Naive thymus-derived CD8-positive, alpha-beta T cell (primary cell): ENCODE results near the gene FAM107B. TPM values are rescaled to one million over a fixed set of nuclear protein-coding genes. Genes with fewer than 3 reads are reported as not detected.

ENCODE experiments used
- ATAC-seq, 2 donors: fragments of 150-1000 bp; cut with Tn5 transposase in 1 of 2; sonication (Bioruptor Pico), chemical (Tn5 transposase) in 1 of 2; 1 replicate in 1 of 2; 2 replicates in 1 of 2; pipeline ENCODE4 v1.10.0; 2021; ENCODE audit warnings: mild to moderate bottlenecking in 2 of 2, moderate library complexity in 2 of 2
- POLR2A ChIA-PET: fragments of 350-600 bp; sonication (Branson Sonifier 250); formaldehyde crosslinking; loops from one replicate; lab custom pipeline; 2021; ENCODE audit warnings: antibody characterized with exemption; lab: Charles Lee
- DNase-seq, 10 donors: peaks; one replicate each; pipeline versions ENCODE4 v3.0.0 to v3.0.0-alpha.2; 2020 to 2022
- H3K27ac Mint-ChIP-seq, 10 donors: one replicate each; pipeline ENCODE4 v1.8.0; 2020 to 2022; ENCODE audit warnings: mild to moderate bottlenecking in 10 of 10, mixed read lengths in 10 of 10, moderate library complexity in 4 of 10, inconsistent platforms in 1 of 10
- H3K27me3 Mint-ChIP-seq, 5 donors: one replicate each; pipeline ENCODE4 v1.8.0; 2021 to 2022; ENCODE audit warnings: mixed read lengths in 5 of 5
- H3K36me3 Mint-ChIP-seq, 3 donors: one replicate each; pipeline ENCODE4 v1.8.0; 2020 to 2022; ENCODE audit warnings: mixed read lengths in 3 of 3, mild to moderate bottlenecking in 2 of 3, inconsistent platforms in 1 of 3
- H3K4me1 Mint-ChIP-seq, 4 donors: one replicate each; pipeline ENCODE4 v1.8.0; 2021 to 2022; ENCODE audit warnings: mixed read lengths in 4 of 4
- H3K4me3 Mint-ChIP-seq, 10 donors: one replicate each; pipeline ENCODE4 v1.8.0; 2020 to 2022; ENCODE audit warnings: mild to moderate bottlenecking in 10 of 10, mixed read lengths in 10 of 10, moderate library complexity in 6 of 10, inconsistent platforms in 1 of 10
- H3K9me3 Mint-ChIP-seq, 9 donors: one replicate each; pipeline ENCODE4 v1.8.0; 2020 to 2022; ENCODE audit warnings: mixed read lengths in 9 of 9, mild to moderate bottlenecking in 3 of 9, inconsistent platforms in 1 of 9, moderate library complexity in 1 of 9
- polyA plus RNA-seq, 3 donors: library from polyadenylated mRNA; unstranded; fragments of 300-500 nt; fragmentation: Illumina TruSeq; gene quantifications; one replicate each; pipeline ENCODE4 v1.2.3, GENCODE V29; 2021
- total RNA-seq, 8 experiments: library from RNA in 2 of 8; stranded (reverse) in 2 of 8; gene quantifications; one replicate each; pipeline ENCODE4 v1.2.3 and lab custom pipeline; 2021 to 2026

The FAM107B gene
- total and polyA plus RNA-seq, 5 experiments from 2014 or later = 250 to 319 (median 260) TPM

GRCh38 chr10:14587540-14588083 lies 187.1 kb downstream of the FAM107B start:
- POLR2A ChIA-PET = interaction anchor here (0.6 to 12.1 kb wide), 15 partner anchors 10 to 803 kb away, joined by 3 to 314 read pairs (median 6); partner anchors contain the start of genes CDNF, HSPA14, MSANTD7 and SUV39H2
- peak overlapping the region; percentile 72 to 90 (median 84) for H3K4me3 Mint-ChIP-seq
- DNase-seq (peak in 6 of 10 donors; percentile 61 to 82 (median 78)), ATAC-seq (peak; percentile 33 to 48)
- H3K4me1 Mint-ChIP-seq = peaks cover 42 to 98% (median 92%) of the 10 kb centered on the region in 4 donors
- H3K27ac Mint-ChIP-seq = peak overlapping the region; percentile 90 to 100 (median 98)
- H3K36me3 Mint-ChIP-seq = peaks cover 0 to 7% (median 4%) of the 10 kb centered on the region in 3 donors
- no peaks in the 10 kb centered on the region for H3K27me3 Mint-ChIP-seq
- H3K9me3 Mint-ChIP-seq = peaks cover 0 to 3% (median 0%) of the 10 kb centered on the region in 9 donors

DNA sequence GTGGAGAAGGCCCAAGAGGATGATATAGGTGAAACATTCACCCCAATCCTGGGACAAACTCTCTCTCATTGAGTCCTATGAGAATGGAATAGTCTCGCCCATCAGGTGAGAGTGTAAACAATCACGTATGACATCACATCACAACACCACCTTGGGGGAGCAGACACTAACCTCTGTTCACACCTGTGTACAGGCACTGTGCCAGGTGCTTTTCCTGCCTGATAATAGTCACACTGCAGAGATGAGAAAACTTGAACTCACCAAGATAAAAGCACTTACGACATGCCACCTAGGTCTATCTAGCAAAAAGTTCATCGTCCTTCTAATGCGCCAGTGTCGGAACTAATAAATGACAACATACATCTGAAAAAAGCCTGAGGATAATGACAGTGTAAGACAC lies 187.8 kb downstream of the FAM107B start:
- H3K4me3 Mint-ChIP-seq = peak overlapping the region; percentile 72 to 90 (median 84)
- H3K36me3 Mint-ChIP-seq = peaks cover 0 to 4% (median under 1%) of the 10 kb centered on the region in 3 donors
- ATAC-seq = peak; percentile 14 to 55
- H3K27ac Mint-ChIP-seq = peak overlapping the region; percentile 90 to 100 (median 98)
- peaks cover 44 to 96% (median 93%) of the 10 kb centered on the region in 4 donors for H3K4me1 Mint-ChIP-seq
- peak; percentile 52 to 91 (median 82) for DNase-seq
- POLR2A ChIA-PET = interaction anchor here (0.5 to 12.1 kb wide), 4 partner anchors 17 to 377 kb away, joined by 3 to 314 read pairs (median 6); partner anchors contain the start of genes CDNF, HSPA14 and MSANTD7
- H3K27me3 Mint-ChIP-seq = no peaks in the 10 kb centered on the region
- H3K9me3 Mint-ChIP-seq = peaks cover 0 to 3% (median 0%) of the 10 kb centered on the region in 9 donors

DNA sequence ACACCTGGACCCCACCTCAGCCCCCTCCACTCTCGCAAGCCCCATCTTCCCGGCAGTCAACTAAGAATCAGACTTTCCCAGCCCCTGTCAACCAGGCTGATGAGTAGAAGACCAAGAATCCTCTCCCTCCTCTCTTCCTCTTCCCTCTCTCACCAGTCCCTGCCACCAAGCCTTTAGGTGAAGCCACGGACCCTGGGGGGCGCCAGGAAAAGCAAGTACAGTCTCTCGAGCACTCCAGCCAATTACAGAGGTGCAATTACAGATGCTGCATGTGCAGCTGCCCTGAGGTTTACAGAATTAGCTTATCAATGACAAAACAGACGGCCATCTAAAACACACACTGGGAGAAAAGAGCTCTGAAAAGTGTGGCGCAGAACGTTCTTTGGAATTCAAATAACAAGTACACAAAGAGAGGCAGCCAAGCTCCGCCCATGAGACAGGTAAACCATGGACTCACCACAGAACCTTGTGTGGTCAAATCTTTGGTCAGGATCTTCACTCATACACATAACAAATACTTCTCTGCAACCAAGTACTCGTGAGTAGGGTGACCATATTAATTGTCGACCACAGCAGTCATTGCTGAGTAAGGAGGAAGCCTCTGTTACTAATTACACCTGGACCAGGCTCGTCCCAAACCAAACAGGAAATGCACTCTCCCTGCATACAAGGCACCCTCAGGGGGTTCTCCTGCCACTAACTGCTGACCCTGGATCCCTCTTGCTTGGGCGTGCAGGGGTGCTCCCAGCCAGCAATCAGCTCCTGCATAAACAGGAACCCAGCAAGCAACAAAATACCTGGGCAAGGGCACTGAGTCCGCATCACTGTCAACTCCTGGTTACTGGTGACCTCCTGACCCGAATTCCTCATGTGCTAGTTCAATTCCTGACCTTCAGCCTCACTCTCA lies 189.2 kb downstream of the FAM107B start:
- DNase-seq (no peak), ATAC-seq (no peak)
- peaks cover 50 to 97% (median 94%) of the 10 kb centered on the region in 4 donors for H3K4me1 Mint-ChIP-seq
- peak overlapping the region; percentile 90 to 100 (median 98) for H3K27ac Mint-ChIP-seq
- no peaks in the 10 kb centered on the region for H3K27me3 Mint-ChIP-seq
- H3K36me3 Mint-ChIP-seq = peaks cover 0 to 4% (median 3%) of the 10 kb centered on the region in 3 donors
- peak overlapping the region; percentile 34 to 90 (median 84) for H3K4me3 Mint-ChIP-seq
- POLR2A ChIA-PET = interaction anchor here (0.6 to 12.1 kb wide), 3 partner anchors 16 to 36 kb away, joined by 3 to 314 read pairs (median 3); no protein-coding TSS in a partner anchor
- peaks cover 0 to 3% (median 0%) of the 10 kb centered on the region in 9 donors for H3K9me3 Mint-ChIP-seq

DNA sequence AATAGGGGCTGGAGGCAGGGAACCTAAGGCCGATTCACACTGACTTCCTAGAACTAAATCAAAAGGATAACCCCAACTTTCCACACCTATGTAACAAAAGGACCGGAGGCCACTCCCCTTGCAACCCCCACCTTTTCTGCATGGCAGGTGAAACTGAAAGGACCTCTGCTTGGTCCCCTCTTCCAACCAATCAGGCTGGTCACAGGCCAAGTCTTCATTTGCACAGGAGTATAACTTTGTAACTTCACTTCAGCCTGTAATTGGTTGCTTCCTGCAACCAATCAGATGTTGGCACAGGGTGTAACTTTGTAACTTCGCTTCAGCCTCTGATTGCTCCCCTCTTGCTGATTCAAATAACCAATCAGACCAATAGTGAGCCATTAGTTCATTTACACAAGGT lies 190.0 kb downstream of the FAM107B start:
- POLR2A ChIA-PET = interaction anchor here (0.9 to 12.1 kb wide), 8 partner anchors 9 to 253 kb away, joined by 3 to 314 read pairs (median 10); partner anchors contain the start of genes CDNF, HSPA14 and MSANTD7

GRCh38 chr10:14583967-14584366 lies 190.7 kb downstream of the FAM107B start:
- Mint-ChIP-seq H3K27ac (peak overlapping the region; percentile 90 to 100 (median 98)), H3K4me1 (peaks cover 50 to 98% (median 96%) of the 10 kb centered on the region in 4 donors), H3K27me3 (no peaks in the 10 kb centered on the region), H3K36me3 (peaks cover 0 to 4% (median 3%) of the 10 kb centered on the region in 3 donors), H3K4me3 (peak overlapping the region; percentile 72 to 90 (median 83)), H3K9me3 (peaks cover 0 to 3% (median 0%) of the 10 kb centered on the region in 9 donors)
- DNase-seq (no peak), ATAC-seq (no peak)
- POLR2A ChIA-PET = interaction anchor here (0.5 to 12.1 kb wide), 14 partner anchors 10 to 370 kb away, joined by 3 to 314 read pairs (median 8); partner anchors contain the start of genes CDNF, HSPA14 and MSANTD7

More for the DNA sequence above, 190.0 kb downstream of the FAM107B start:
- Mint-ChIP-seq H3K9me3 (peaks cover 0 to 3% (median 0%) of the 10 kb centered on the region in 9 donors), H3K4me1 (peaks cover 50 to 97% (median 95%) of the 10 kb centered on the region in 4 donors), H3K4me3 (peak overlapping the region in 9 of 10 donors; percentile 15 to 90 (median 85)), H3K27me3 (no peaks in the 10 kb centered on the region), H3K36me3 (peaks cover 0 to 4% (median 3%) of the 10 kb centered on the region in 3 donors), H3K27ac (peak overlapping the region; percentile 90 to 100 (median 98))
- ATAC-seq = peak in 1 of 2 donors; percentile 3
- peak in 6 of 10 donors; percentile 40 to 72 (median 53) for DNase-seq

DNA sequence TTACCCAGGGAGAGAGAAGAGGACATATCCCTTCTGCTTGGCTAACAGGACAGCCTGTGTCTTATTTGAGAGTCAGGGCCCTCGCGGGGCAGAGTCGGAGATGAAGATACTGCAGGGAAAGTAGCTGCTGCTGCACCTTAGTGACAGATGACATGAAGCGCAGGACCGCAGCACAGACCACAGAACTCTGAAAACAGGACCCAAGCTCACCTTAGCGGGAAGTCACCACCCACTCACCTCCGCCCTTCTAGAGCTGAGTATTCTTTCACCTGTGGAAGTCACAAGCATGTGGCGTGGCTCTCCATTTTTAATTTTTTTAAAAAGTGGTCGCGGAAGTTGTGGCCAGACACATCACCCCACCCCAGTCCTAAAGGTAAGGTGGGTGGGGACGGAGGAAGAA lies 191.4 kb downstream of the FAM107B start:
- H3K4me1 Mint-ChIP-seq = peaks cover 49 to 98% (median 95%) of the 10 kb centered on the region in 4 donors
- peaks cover 0 to 3% (median 0%) of the 10 kb centered on the region in 9 donors for H3K9me3 Mint-ChIP-seq
- peak overlapping the region; percentile 90 to 100 (median 98) for H3K27ac Mint-ChIP-seq
- peaks cover 0 to 6% (median 4%) of the 10 kb centered on the region in 3 donors for H3K36me3 Mint-ChIP-seq
- peak; percentile 61 to 94 (median 86) for DNase-seq
- POLR2A ChIA-PET = interaction anchor here (0.6 to 12.1 kb wide), 19 partner anchors 8 to 295 kb away, joined by 3 to 314 read pairs (median 7); partner anchors contain the start of genes CDNF, HSPA14, MSANTD7 and SUV39H2
- no peaks in the 10 kb centered on the region for H3K27me3 Mint-ChIP-seq
- peak; percentile 70 to 78 for ATAC-seq
- H3K4me3 Mint-ChIP-seq = peak overlapping the region; percentile 72 to 90 (median 83)

DNA sequence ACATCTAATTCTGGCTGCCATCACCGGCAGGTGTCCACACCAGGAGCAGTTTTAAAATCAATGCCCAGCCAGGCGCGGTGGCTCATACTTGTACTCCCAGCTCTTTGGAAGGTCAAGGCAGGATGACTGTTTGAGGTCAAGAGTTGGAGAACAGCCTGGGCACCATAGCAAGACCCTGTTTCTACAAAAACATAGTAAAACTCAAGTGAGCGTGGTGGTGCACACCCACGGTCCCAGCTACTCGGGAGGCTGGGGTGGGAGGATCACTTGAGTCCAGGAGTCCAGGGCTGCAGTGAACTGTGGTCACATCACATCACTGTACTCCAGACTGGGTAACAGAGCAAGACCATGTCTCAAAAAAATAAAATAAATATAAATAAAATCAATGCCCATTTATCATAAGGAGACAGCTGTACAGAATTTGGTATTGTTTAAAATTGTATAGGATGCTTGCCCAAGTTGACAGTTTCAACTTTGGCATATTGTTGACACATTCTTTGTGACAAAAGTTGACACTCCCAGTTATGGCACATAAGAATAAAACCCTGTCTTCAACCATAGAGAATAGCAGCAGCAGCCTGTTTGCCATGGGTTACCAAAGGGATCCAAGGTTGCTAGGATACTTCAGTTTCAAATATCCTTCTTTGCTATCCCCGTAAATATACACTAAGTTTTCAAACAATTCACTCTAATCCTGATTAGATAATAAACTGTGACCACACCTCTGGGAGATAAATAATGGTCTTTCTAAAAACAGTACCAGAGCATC lies 193.0 kb downstream of the FAM107B start:
- Mint-ChIP-seq H3K27me3 (no peaks in the 10 kb centered on the region), H3K4me1 (peaks cover 42 to 98% (median 95%) of the 10 kb centered on the region in 4 donors), H3K27ac (peak overlapping the region; percentile 90 to 100 (median 98)), H3K9me3 (no peaks in the 10 kb centered on the region), H3K36me3 (peaks cover 0 to 13% (median 4%) of the 10 kb centered on the region in 3 donors), H3K4me3 (peak overlapping the region in 9 of 10 donors; percentile 26 to 84 (median 64))
- POLR2A ChIA-PET = interaction anchor here (0.6 to 12.1 kb wide), 6 partner anchors 12 to 63 kb away, joined by 3 to 314 read pairs (median 8); no protein-coding TSS in a partner anchor
- ATAC-seq (no peak), DNase-seq (no peak)

DNA sequence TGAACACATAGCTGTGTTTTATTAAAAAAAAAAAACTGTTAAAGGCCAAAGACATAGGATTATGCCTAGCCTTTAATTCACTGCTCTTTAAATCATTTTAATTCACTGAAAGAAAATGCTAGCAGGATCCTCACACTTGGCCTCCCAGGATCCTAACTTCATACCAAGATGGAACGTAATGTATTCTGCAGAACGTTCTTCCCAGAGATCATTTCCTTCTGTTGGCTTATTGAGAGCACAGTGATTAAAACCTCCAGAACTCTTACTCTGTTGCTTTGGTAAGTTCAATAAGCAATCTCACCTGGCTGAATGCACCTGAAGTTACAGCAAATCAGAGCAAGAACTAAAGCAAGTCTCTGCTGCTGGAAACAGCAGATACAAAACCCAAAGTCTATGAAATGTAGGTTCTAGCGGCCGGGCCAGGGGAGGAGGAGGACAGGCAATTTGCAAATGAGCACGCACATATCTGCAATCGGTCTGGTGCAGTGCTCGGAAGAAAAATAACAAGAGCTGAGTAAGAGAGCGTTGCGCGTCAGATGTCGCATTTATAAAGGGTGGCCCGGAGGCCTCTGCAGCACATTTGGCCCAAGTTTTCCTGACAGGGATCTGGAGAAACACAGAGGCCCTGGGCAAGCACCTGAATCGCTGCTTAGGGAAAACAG lies 193.9 kb downstream of the FAM107B start:
- H3K27me3 Mint-ChIP-seq = no peaks in the 10 kb centered on the region
- H3K4me1 Mint-ChIP-seq = peaks cover 37 to 97% (median 93%) of the 10 kb centered on the region in 4 donors
- peak overlapping the region in 9 of 10 donors; percentile 6 to 84 (median 64) for H3K4me3 Mint-ChIP-seq
- H3K36me3 Mint-ChIP-seq = peaks cover 0 to 14% (median 8%) of the 10 kb centered on the region in 3 donors
- POLR2A ChIA-PET = interaction anchor here (0.6 to 12.1 kb wide), 5 partner anchors 11 to 29 kb away, joined by 3 to 314 read pairs (median 3); no protein-coding TSS in a partner anchor
- H3K9me3 Mint-ChIP-seq = no peaks in the 10 kb centered on the region
- no peak for DNase-seq
- ATAC-seq = no peak
- peak overlapping the region; percentile 83 to 99 (median 96) for H3K27ac Mint-ChIP-seq

DNA sequence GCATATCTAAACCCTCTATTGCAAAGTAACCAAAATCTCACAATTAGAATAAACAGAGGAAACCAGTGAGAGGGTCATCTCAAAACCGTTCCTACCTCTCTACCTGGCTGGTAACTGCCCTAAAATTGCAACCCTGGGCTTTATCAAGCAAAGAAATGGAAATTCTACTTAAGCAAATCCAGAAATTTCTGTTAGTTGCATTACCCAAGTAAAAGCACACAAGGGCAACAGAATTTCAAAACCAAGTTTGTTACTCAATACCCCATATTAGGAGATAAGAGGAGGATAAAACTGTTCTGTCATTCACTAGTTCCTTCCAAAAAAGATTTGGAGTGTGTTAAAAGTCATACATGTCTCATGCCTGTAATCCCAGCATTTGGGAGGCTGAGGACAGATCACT lies 195.3 kb downstream of the FAM107B start:
- peak overlapping the region in 1 of 10 donors; percentile 2 for H3K4me3 Mint-ChIP-seq

More for the DNA sequence above, 195.3 kb downstream of the FAM107B start:
- Mint-ChIP-seq H3K9me3 (no peaks in the 10 kb centered on the region), H3K27ac (peak overlapping the region; percentile 57 to 99 (median 88)), H3K36me3 (peaks cover 0 to 15% (median 10%) of the 10 kb centered on the region in 3 donors), H3K27me3 (no peaks in the 10 kb centered on the region), H3K4me1 (peaks cover 32 to 97% (median 93%) of the 10 kb centered on the region in 4 donors)
- POLR2A ChIA-PET = interaction anchor here (0.6 to 12.1 kb wide), 2 partner anchors 10 to 248 kb away, joined by 3 to 314 read pairs; no protein-coding TSS in a partner anchor
- DNase-seq (no peak), ATAC-seq (no peak)
